Endothelial cell of umbilical vein (primary cell): ENCODE data around the gene RSPO3. TPM values are rescaled to one million over a fixed set of nuclear protein-coding genes. Genes with fewer than 3 reads are reported as not detected.

Experiments
- BruUV-seq: library from RNA; stranded (reverse); fragments of 400-500 nt; replicated peaks from 2 replicates; lab custom pipeline; 2021; lab: Mats Ljungman, UMichigan
- CTCF ChIA-PET: fragments of 300-600, 350-600 bp; sonication (Branson Sonifier 250); formaldehyde crosslinking; loops from one replicate; lab custom pipeline; 2021; ENCODE audit warnings: antibody characterized with exemption, inconsistent platforms; lab: Charles Lee
- POLR2A ChIA-PET: fragments of 300-600, 350-600 bp; sonication (Branson Sonifier 250); formaldehyde crosslinking; loops from one replicate; lab custom pipeline; 2021; ENCODE audit warnings: antibody characterized with exemption, inconsistent platforms; lab: Charles Lee
- DNase-seq: peaks from one replicate; pipeline ENCODE4 v3.0.0-alpha.2; 2011; ENCODE audit warnings: low read depth, low spot score
- FAIRE-seq: peaks from 2 replicates; lab custom pipeline; 2011; peaks lifted over from hg19 to GRCh38; lab: Jason Lieb, UNC
- H2AFZ ChIP-seq: 2 replicates; pipeline ENCODE4 v1.6.0; 2012; ENCODE audit warnings: low read depth, low read length, control low read depth, inconsistent platforms
- H3K27ac ChIP-seq: 2 replicates; pipeline ENCODE4 v1.5.1; 2011; ENCODE audit warnings: low read depth, mild to moderate bottlenecking, control low read depth, low read length, moderate library complexity; ENCODE audit not compliant: insufficient read depth
- H3K27me3 ChIP-seq, 2 experiments: 2 replicates each; pipeline versions ENCODE4 v1.6.0 to v1.6.1; 2011; ENCODE audit warnings: low read length in 2 of 2, mixed read lengths in 1 of 2; ENCODE audit not compliant: control insufficient read depth in 2 of 2, insufficient read depth in 2 of 2
- H3K36me3 ChIP-seq, 2 experiments: 2 replicates in 1 of 2; 3 replicates in 1 of 2; pipeline ENCODE4 v1.5.1; 2011; ENCODE audit warnings: low read length in 2 of 2, mild to moderate bottlenecking in 1 of 2, moderate library complexity in 1 of 2; ENCODE audit not compliant: control insufficient read depth in 2 of 2, insufficient read depth in 2 of 2; ENCODE audit errors: extremely low read depth in 1 of 2
- H3K4me1 ChIP-seq: 3 replicates; pipeline ENCODE4 v1.5.1; 2011; ENCODE audit warnings: mild to moderate bottlenecking, low read length; ENCODE audit not compliant: control insufficient read depth, insufficient read depth; ENCODE audit errors: extremely low read depth
- H3K4me2 ChIP-seq: 2 replicates; pipeline ENCODE4 v1.6.1; 2011; ENCODE audit warnings: low read length, control low read depth, mixed read lengths; ENCODE audit not compliant: insufficient read depth
- H3K4me3 ChIP-seq, 3 experiments: fragments of 200-600 bp in 1 of 3; sonication (generic), shearing (Covaris generic) in 1 of 3; replicated peaks in 1 of 3; 2 replicates each; pipeline ENCODE4 v1.5.1; 2011 to 2016; ENCODE audit warnings: control low read depth in 3 of 3, low read length in 3 of 3, mild to moderate bottlenecking in 2 of 3, inconsistent platforms in 1 of 3, low read depth in 1 of 3, moderate library complexity in 1 of 3; ENCODE audit not compliant: insufficient read depth in 1 of 3
- H3K79me2 ChIP-seq: 2 replicates; pipeline ENCODE4 v1.6.0; 2012; ENCODE audit warnings: low read length, inconsistent platforms; ENCODE audit not compliant: control insufficient read depth, insufficient read depth
- H3K9ac ChIP-seq: replicated peaks from 2 replicates; pipeline ENCODE3; 2011; ENCODE audit warnings: low read length, control low read depth; ENCODE audit not compliant: insufficient read depth; ENCODE audit errors: extremely low read depth
- H3K9me1 ChIP-seq: replicated peaks from 3 replicates; pipeline ENCODE4 v1.6.0; 2011; ENCODE audit warnings: mild to moderate bottlenecking, low read length; ENCODE audit not compliant: control insufficient read depth, insufficient read depth; ENCODE audit errors: extremely low read depth
- H3K9me3 ChIP-seq: replicated peaks from 2 replicates; pipeline ENCODE4 v1.5.1; 2012; ENCODE audit warnings: low read length, inconsistent platforms; ENCODE audit not compliant: control insufficient read depth, insufficient read depth
- H4K20me1 ChIP-seq: replicated peaks from 2 replicates; pipeline ENCODE3; 2011; ENCODE audit warnings: mild to moderate bottlenecking, low read length; ENCODE audit not compliant: control insufficient read depth, insufficient read depth; ENCODE audit errors: extremely low read depth
- CTCF ChIP-seq, 2 donors: IDR thresholded peaks; 1 replicate in 1 of 2; 2 replicates in 1 of 2; pipeline ENCODE4 v1.5.1; 2011; ENCODE audit warnings: low read length in 2 of 2, mild to moderate bottlenecking in 2 of 2, moderate library complexity in 2 of 2, control low read depth in 1 of 2, inconsistent platforms in 1 of 2, low read depth in 1 of 2; ENCODE audit not compliant: insufficient read depth in 1 of 2; ENCODE audit errors: extremely low read depth in 1 of 2
- EZH2 ChIP-seq: IDR thresholded peaks from 2 replicates; pipeline ENCODE4 v1.6.1; 2012; ENCODE audit warnings: borderline replicate concordance, low read depth, mild to moderate bottlenecking, moderate library complexity, low read length, inconsistent platforms; ENCODE audit not compliant: severe bottlenecking
- FOS ChIP-seq: IDR thresholded peaks from 2 replicates; pipeline ENCODE4 v1.6.1; 2011; ENCODE audit warnings: mild to moderate bottlenecking, low read length, moderate library complexity, borderline replicate concordance; ENCODE audit not compliant: insufficient read depth
- GATA2 ChIP-seq: IDR thresholded peaks from 2 replicates; pipeline ENCODE4 v1.7.0; 2011; ENCODE audit warnings: low read depth, mild to moderate bottlenecking, moderate library complexity, mixed read lengths, low read length; ENCODE audit not compliant: insufficient read length, insufficient read depth
- JUN ChIP-seq: IDR thresholded peaks from 2 replicates; pipeline ENCODE4 v1.6.1; 2011; ENCODE audit warnings: borderline replicate concordance, low read depth; ENCODE audit not compliant: insufficient read length, insufficient read depth
- MAX ChIP-seq: IDR thresholded peaks from 2 replicates; pipeline ENCODE4 v1.6.1; 2011; ENCODE audit not compliant: insufficient read depth, insufficient read length
- MYC ChIP-seq: IDR thresholded peaks from one replicate; pipeline ENCODE4 v1.6.1; 2011; ENCODE audit warnings: mild to moderate bottlenecking, low read depth, low read length
- POLR2A ChIP-seq: IDR thresholded peaks from 2 replicates; pipeline ENCODE4 v1.6.1; 2012; ENCODE audit warnings: low read depth, mild to moderate bottlenecking, control low read depth, low read length
- POLR2AphosphoS5 ChIP-seq: IDR thresholded peaks from 2 replicates; pipeline ENCODE4 v1.6.1; 2012; ENCODE audit warnings: low read depth, mild to moderate bottlenecking, control low read depth, low read length, moderate library complexity; ENCODE audit not compliant: insufficient read depth
- dilution Hi-C: fragments of 300-500 bp; cut with MboI; formaldehyde crosslinking; loops from one replicate; pipeline ENCODE4 v1.15.0; 2019; ENCODE audit warnings: low sequenced_read_pairs; ENCODE audit not compliant: extremely low pct_ligation_motif_present
- intact Hi-C: fragments of 100-400 bp; cut with micrococcal nuclease; formaldehyde crosslinking; loops from one replicate; pipeline ENCODE4 v1.10.0; 2022
- polyA plus RNA-seq, 4 experiments: library from polyadenylated mRNA; depleted of rRNA in 3 of 4; stranded (reverse) in 3 of 4; unstranded in 1 of 4; fragments of >200 nt; gene quantifications; 2 replicates each; pipeline versions ENCODE4 v1.2.1 to v1.2.3, GENCODE V29; 2011 to 2012; ENCODE audit warnings: missing spikeins in 1 of 4
- total RNA-seq: library from RNA; stranded (reverse); gene quantifications from 2 replicates; pipeline ENCODE4 v1.2.3, GENCODE V29; 2021

Gene RSPO3
- total and polyA plus RNA-seq, 2 donors (not counting 3 experiments of a cell fraction or from before 2014, with no cell fraction given) = 1.8 to 11.1 TPM

GRCh38 chr6:127182501-127182900 lies 64.0 kb downstream of the RSPO3 start:
- Histone ChIP-seq H2AFZ (peak overlapping the region; percentile 35), H3K9ac (no peak overlapping the region), H4K20me1 (no peaks in the 10 kb centered on the region), H3K9me3 (no peaks in the 10 kb centered on the region), H3K36me3 (no peaks in the 10 kb centered on the region), H3K4me2 (no peak overlapping the region), H3K4me3 (no peak overlapping the region), H3K9me1 (no peaks in the 10 kb centered on the region), H3K4me1 (no peaks in the 10 kb centered on the region), H3K79me2 (no peaks in the 10 kb centered on the region), H3K27me3 (no peaks in the 10 kb centered on the region), H3K27ac (no peak overlapping the region)
- ChIA-PET CTCF (interaction anchor here (1.4 to 1.5 kb wide), 2 partner anchors 8 to 1007 kb away, joined by 3 to 13 read pairs; no protein-coding TSS in a partner anchor), POLR2A (no interaction called here)
- TF ChIP-seq JUN (no peak), MAX (no peak), CTCF (IDR thresholded peaks at IDR 0.05; ENCODE audit: extremely low read depth in 1 of 2, insufficient read depth in 1 of 2, low read depth in 1 of 2, low read length in 2 of 2) (no peak)
- BruUV-seq = no TSS peak
- dilution Hi-C loops (no loop called here), intact Hi-C loops (no loop called here)
- peak; percentile 19 for DNase-seq
- FAIRE-seq = no peak

- H3K36me3 ChIP-seq = no peaks in the 10 kb centered on the region
- H2AFZ ChIP-seq = no peak overlapping the region
- dilution Hi-C loops = no loop called here
- no peaks in the 10 kb centered on the region for H4K20me1 ChIP-seq
- H3K4me3 ChIP-seq = no peak overlapping the region
- intact Hi-C loops = no loop called here
- H3K4me2 ChIP-seq = no peak overlapping the region
- ChIA-PET POLR2A (interaction anchor here (0.6 kb wide), 1 partner anchor 81 kb away, joined by 6 read pairs; the partner anchor contains the start of gene RNF146), CTCF (interaction anchor here (1.0 to 6.8 kb wide), 6 partner anchors 9 to 381 kb away, joined by 3 to 115 read pairs (median 4); partner anchors contain the start of gene RNF146)
- no peaks in the 10 kb centered on the region for H3K4me1 ChIP-seq
- H3K79me2 ChIP-seq = no peaks in the 10 kb centered on the region
- no peak overlapping the region for H3K9ac ChIP-seq
- no peak for DNase-seq
- H3K27me3 ChIP-seq = no peaks in the 10 kb centered on the region
- no peaks in the 10 kb centered on the region for H3K9me3 ChIP-seq
- no peaks in the 10 kb centered on the region for H3K9me1 ChIP-seq
- no peak overlapping the region for H3K27ac ChIP-seq
- no peak for FAIRE-seq
- no TSS peak for BruUV-seq
- no peak for TF ChIP-seq POLR2A
- no peak for TF ChIP-seq POLR2AphosphoS5
- TF ChIP-seq JUN = no peak
- TF ChIP-seq MYC = no peak
- no peak for TF ChIP-seq GATA2
- TF ChIP-seq FOS = no peak
- TF ChIP-seq CTCF (IDR thresholded peaks at IDR 0.05; ENCODE audit: extremely low read depth in 1 of 2, insufficient read depth in 1 of 2, low read depth in 1 of 2, low read length in 2 of 2) = no peak
- no peak for TF ChIP-seq MAX
- TF ChIP-seq EZH2 = no peak
These were observed 67.0 kb downstream of the RSPO3 start for GRCh38 chr6:127185437-127185995.
